ENCODE results near the gene ZBTB7C.
A peak's percentile ranks its signal among the peaks of the same experiment; 100 is the strongest.

The ZBTB7C gene

GRCh38 chr18:48106976-48107781, 302.0 kb downstream of the ZBTB7C start:
- no peak overlapping the region for H3K9ac ChIP-seq (ENCODE audit: low read depth, low read length)
- H3K9me3 ChIP-seq (ENCODE audit: control insufficient read depth, insufficient read depth, low read length) = no peaks in the 10 kb centered on the region
- H3K36me3 ChIP-seq (ENCODE audit: insufficient read depth, low read length) = no peaks in the 10 kb centered on the region
- H3K4me1 ChIP-seq (ENCODE audit: insufficient read depth, low read length) = peaks cover 16% of the 10 kb centered on the region

GRCh38 chr18:48106498-48106897, 302.7 kb downstream of the ZBTB7C start:
- no peaks in the 10 kb centered on the region for H3K9me3 ChIP-seq (ENCODE audit: control insufficient read depth, insufficient read depth, low read length)
- H3K36me3 ChIP-seq (ENCODE audit: insufficient read depth, low read length) = no peaks in the 10 kb centered on the region
- H3K4me1 ChIP-seq (ENCODE audit: insufficient read depth, low read length) = peaks cover 16% of the 10 kb centered on the region
- H3K9ac ChIP-seq (ENCODE audit: low read depth, low read length) = no peak overlapping the region

GRCh38 chr18:48105317-48105716, 303.9 kb downstream of the ZBTB7C start:
- Histone ChIP-seq H3K4me1 (ENCODE audit: insufficient read depth, low read length) (peaks cover 21% of the 10 kb centered on the region), H3K9ac (ENCODE audit: low read depth, low read length) (no peak overlapping the region), H3K36me3 (ENCODE audit: insufficient read depth, low read length) (no peaks in the 10 kb centered on the region), H3K9me3 (ENCODE audit: control insufficient read depth, insufficient read depth, low read length) (no peaks in the 10 kb centered on the region)

GRCh38 chr18:48104705-48105104, 304.5 kb downstream of the ZBTB7C start:
- H3K4me1 ChIP-seq (ENCODE audit: insufficient read depth, low read length) = peaks cover 22% of the 10 kb centered on the region

GRCh38 chr18:48100651-48101165, 308.5 kb downstream of the ZBTB7C start:
- peaks cover 8% of the 10 kb centered on the region for H3K4me1 ChIP-seq (ENCODE audit: insufficient read depth, low read length)
- peak overlapping the region; percentile 34; the same call in 1 of the 2 replicates for H3K9ac ChIP-seq (ENCODE audit: low read depth, low read length)
- no peaks in the 10 kb centered on the region for H3K36me3 ChIP-seq (ENCODE audit: insufficient read depth, low read length)
- H3K9me3 ChIP-seq (ENCODE audit: control insufficient read depth, insufficient read depth, low read length) = no peaks in the 10 kb centered on the region

More at GRCh38 chr18:48104705-48105104, 304.5 kb downstream of the ZBTB7C start:
- Histone ChIP-seq H3K9me3 (ENCODE audit: control insufficient read depth, insufficient read depth, low read length) (no peaks in the 10 kb centered on the region), H3K9ac (ENCODE audit: low read depth, low read length) (no peak overlapping the region), H3K36me3 (ENCODE audit: insufficient read depth, low read length) (no peaks in the 10 kb centered on the region)

- Histone ChIP-seq H3K9ac (ENCODE audit: low read depth, low read length) (no peak overlapping the region), H3K9me3 (ENCODE audit: control insufficient read depth, insufficient read depth, low read length) (no peaks in the 10 kb centered on the region), H3K4me1 (ENCODE audit: insufficient read depth, low read length) (peaks cover 8% of the 10 kb centered on the region), H3K36me3 (ENCODE audit: insufficient read depth, low read length) (no peaks in the 10 kb centered on the region)
Observed at GRCh38 chr18:48100165-48100575, 309.0 kb downstream of the ZBTB7C start.

- Histone ChIP-seq H3K9me3 (ENCODE audit: control insufficient read depth, insufficient read depth, low read length) (no peaks in the 10 kb centered on the region), H3K9ac (ENCODE audit: low read depth, low read length) (no peak overlapping the region), H3K36me3 (ENCODE audit: insufficient read depth, low read length) (no peaks in the 10 kb centered on the region), H3K4me1 (ENCODE audit: insufficient read depth, low read length) (peaks cover 8% of the 10 kb centered on the region)
Observed at GRCh38 chr18:48099481-48100164, 309.6 kb downstream of the ZBTB7C start.

- H3K4me1 ChIP-seq (ENCODE audit: insufficient read depth, low read length) = peaks cover 8% of the 10 kb centered on the region
- no peaks in the 10 kb centered on the region for H3K9me3 ChIP-seq (ENCODE audit: control insufficient read depth, insufficient read depth, low read length)
- no peaks in the 10 kb centered on the region for H3K36me3 ChIP-seq (ENCODE audit: insufficient read depth, low read length)
- no peak overlapping the region for H3K9ac ChIP-seq (ENCODE audit: low read depth, low read length)
Observed at GRCh38 chr18:48098538-48098937, 310.6 kb downstream of the ZBTB7C start.

- H3K36me3 ChIP-seq (ENCODE audit: insufficient read depth, low read length) = no peaks in the 10 kb centered on the region
- no peaks in the 10 kb centered on the region for H3K9me3 ChIP-seq (ENCODE audit: control insufficient read depth, insufficient read depth, low read length)
- H3K4me1 ChIP-seq (ENCODE audit: insufficient read depth, low read length) = peaks cover 8% of the 10 kb centered on the region
- no peak overlapping the region for H3K9ac ChIP-seq (ENCODE audit: low read depth, low read length)
Observed at GRCh38 chr18:48098007-48098406, 311.2 kb downstream of the ZBTB7C start.

GRCh38 chr18:48095726-48096125, 313.5 kb downstream of the ZBTB7C start:
- Histone ChIP-seq H3K36me3 (ENCODE audit: insufficient read depth, low read length) (no peaks in the 10 kb centered on the region), H3K4me1 (ENCODE audit: insufficient read depth, low read length) (peaks cover 5% of the 10 kb centered on the region; the same call in 1 of the 2 replicates), H3K9ac (ENCODE audit: low read depth, low read length) (no peak overlapping the region), H3K9me3 (ENCODE audit: control insufficient read depth, insufficient read depth, low read length) (no peaks in the 10 kb centered on the region)

GRCh38 chr18:48093104-48093503, 316.1 kb downstream of the ZBTB7C start:
- Histone ChIP-seq H3K9me3 (ENCODE audit: control insufficient read depth, insufficient read depth, low read length) (no peaks in the 10 kb centered on the region), H3K36me3 (ENCODE audit: insufficient read depth, low read length) (no peaks in the 10 kb centered on the region), H3K4me1 (ENCODE audit: insufficient read depth, low read length) (no peaks in the 10 kb centered on the region), H3K9ac (ENCODE audit: low read depth, low read length) (no peak overlapping the region)

GRCh38 chr18:48091869-48092497, 317.2 kb downstream of the ZBTB7C start:
- Histone ChIP-seq H3K4me1 (ENCODE audit: insufficient read depth, low read length) (no peaks in the 10 kb centered on the region), H3K9me3 (ENCODE audit: control insufficient read depth, insufficient read depth, low read length) (no peaks in the 10 kb centered on the region), H3K36me3 (ENCODE audit: insufficient read depth, low read length) (no peaks in the 10 kb centered on the region), H3K9ac (ENCODE audit: low read depth, low read length) (no peak overlapping the region)

GRCh38 chr18:48090702-48091101, 318.5 kb downstream of the ZBTB7C start:
- no peaks in the 10 kb centered on the region for H3K4me1 ChIP-seq (ENCODE audit: insufficient read depth, low read length)
- H3K36me3 ChIP-seq (ENCODE audit: insufficient read depth, low read length) = no peaks in the 10 kb centered on the region
- H3K9ac ChIP-seq (ENCODE audit: low read depth, low read length) = no peak overlapping the region
- H3K9me3 ChIP-seq (ENCODE audit: control insufficient read depth, insufficient read depth, low read length) = no peaks in the 10 kb centered on the region

- Histone ChIP-seq H3K9ac (ENCODE audit: low read depth, low read length) (no peak overlapping the region), H3K4me1 (ENCODE audit: insufficient read depth, low read length) (no peaks in the 10 kb centered on the region), H3K36me3 (ENCODE audit: insufficient read depth, low read length) (no peaks in the 10 kb centered on the region), H3K9me3 (ENCODE audit: control insufficient read depth, insufficient read depth, low read length) (no peaks in the 10 kb centered on the region)
Observed at GRCh38 chr18:48090021-48090420, 319.2 kb downstream of the ZBTB7C start.

Measured in ES-I3 (cell line).